Neuronal stem cell (in vitro differentiated cells): ENCODE measurements around the gene CTSZ.

Experiments
- DNase-seq: peaks from one replicate; pipeline ENCODE4 v3.0.0-alpha.2; 2013; ENCODE audit warnings: low spot score
- H2AFZ ChIP-seq: one replicate; pipeline ENCODE4 v1.6.1; 2013; ENCODE audit warnings: mild to moderate bottlenecking, low read length, inconsistent platforms
- H2AK5ac ChIP-seq: 2 replicates; pipeline ENCODE4 v1.6.1; 2013; ENCODE audit warnings: low read depth, mild to moderate bottlenecking, inconsistent platforms, low read length, moderate library complexity, mixed read lengths
- H2BK120ac ChIP-seq: 2 replicates; pipeline ENCODE4 v1.6.1; 2013; ENCODE audit warnings: low read depth, mild to moderate bottlenecking, inconsistent platforms, low read length, moderate library complexity, mixed read lengths
- H2BK12ac ChIP-seq: one replicate; pipeline ENCODE4 v1.6.1; 2013; ENCODE audit warnings: low read length, inconsistent platforms
- H2BK15ac ChIP-seq: 2 replicates; pipeline ENCODE4 v1.6.1; 2013; ENCODE audit warnings: mild to moderate bottlenecking, low read length, inconsistent platforms, mixed read lengths
- H2BK5ac ChIP-seq: one replicate; pipeline ENCODE4 v1.6.1; 2013; ENCODE audit warnings: inconsistent platforms, mild to moderate bottlenecking, low read length, moderate library complexity
- H3K14ac ChIP-seq: one replicate; pipeline ENCODE4 v1.6.1; 2013; ENCODE audit warnings: low read length, inconsistent platforms
- H3K18ac ChIP-seq: 2 replicates; pipeline ENCODE4 v1.6.1; 2013; ENCODE audit warnings: low read length, inconsistent platforms
- H3K23ac ChIP-seq: 2 replicates; pipeline ENCODE4 v1.6.1; 2013; ENCODE audit warnings: low read depth, mild to moderate bottlenecking, mixed read lengths, low read length, inconsistent platforms; ENCODE audit not compliant: poor library complexity
- H3K27ac ChIP-seq: replicated peaks from 3 replicates; pipeline ENCODE4 v1.5.1; 2013; ENCODE audit warnings: low read length, inconsistent platforms
- H3K27me3 ChIP-seq, 3 experiments: 2 replicates each; pipeline ENCODE4 v1.6.1; 2013; ENCODE audit warnings: low read length in 3 of 3, mild to moderate bottlenecking in 2 of 3, inconsistent platforms in 1 of 3, low read depth in 1 of 3, mixed read lengths in 1 of 3, moderate library complexity in 1 of 3; ENCODE audit not compliant: control insufficient read depth in 3 of 3, insufficient read depth in 3 of 3
- H3K36me3 ChIP-seq, 2 donors: replicated peaks in 1 of 2; 2 replicates each; pipeline ENCODE4 v1.6.1; 2013; ENCODE audit warnings: low read length in 2 of 2; ENCODE audit not compliant: control insufficient read depth in 2 of 2, insufficient read depth in 2 of 2
- H3K4ac ChIP-seq: 2 replicates; pipeline ENCODE4 v1.6.1; 2013; ENCODE audit warnings: inconsistent platforms, mild to moderate bottlenecking, low read length, moderate library complexity
- H3K4me1 ChIP-seq, 2 donors: 1 replicate in 1 of 2; 2 replicates in 1 of 2; pipeline ENCODE4 v1.6.1; 2013; ENCODE audit warnings: low read length in 2 of 2, low read depth in 1 of 2; ENCODE audit not compliant: control insufficient read depth in 2 of 2, insufficient read depth in 1 of 2
- H3K4me2 ChIP-seq: one replicate; pipeline ENCODE4 v1.6.1; 2013; ENCODE audit warnings: mild to moderate bottlenecking, low read length, inconsistent platforms; ENCODE audit not compliant: insufficient read depth, poor library complexity, severe bottlenecking
- H3K4me3 ChIP-seq, 2 donors: 2 replicates each; pipeline ENCODE4 v1.5.1; 2013; ENCODE audit warnings: low read length in 2 of 2, mild to moderate bottlenecking in 2 of 2, inconsistent platforms in 1 of 2, moderate library complexity in 1 of 2
- H3K79me1 ChIP-seq: one replicate; pipeline ENCODE4 v1.6.1; 2013; ENCODE audit warnings: low read depth, mild to moderate bottlenecking, inconsistent platforms, low read length, moderate library complexity
- H3K9ac ChIP-seq: one replicate; pipeline ENCODE4 v1.6.1; 2013; ENCODE audit warnings: mild to moderate bottlenecking, low read depth, low read length, inconsistent platforms; ENCODE audit not compliant: poor library complexity
- H3K9me3 ChIP-seq, 2 donors: replicated peaks in 1 of 2; 2 replicates each; pipeline versions ENCODE3 to v1.6.1; 2013; ENCODE audit warnings: low read length in 2 of 2, mild to moderate bottlenecking in 2 of 2, inconsistent platforms in 1 of 2, low read depth in 1 of 2, mixed read lengths in 1 of 2, moderate library complexity in 1 of 2; ENCODE audit not compliant: control insufficient read depth in 2 of 2, insufficient read depth in 1 of 2
- H4K8ac ChIP-seq: one replicate; pipeline ENCODE4 v1.6.1; 2013; ENCODE audit warnings: low read depth, mild to moderate bottlenecking, inconsistent platforms, low read length, moderate library complexity
- H4K91ac ChIP-seq: one replicate; pipeline ENCODE4 v1.6.1; 2013; ENCODE audit warnings: low read length, low read depth, mild to moderate bottlenecking, inconsistent platforms; ENCODE audit not compliant: poor library complexity
- WGBS, 2 donors: extraction: QIAGEN DNeasy Blood & Tissue Kit; methylation state at CpG; one replicate each; pipeline ENCODE4 v1.1.7; 2013; ENCODE audit warnings: missing lambda C conversion rate in 2 of 2, mixed read lengths in 1 of 2; ENCODE audit not compliant: insufficient read length in 2 of 2, insufficient replicate concordance in 1 of 2; ENCODE audit errors: extremely low coverage in 2 of 2; 5-methylcytosine and 5-hydroxymethylcytosine counted together

Gene CTSZ

GRCh38 chr20:59024111-59024530 lies 17.1 kb upstream of the CTSZ start:
- H2BK120ac ChIP-seq: no peak overlapping the region
- DNase-seq: no peak
- peaks cover 0 to 35% of the 10 kb centered on the region in 2 donors for H3K4me1 ChIP-seq
- no peak overlapping the region for H3K23ac ChIP-seq
- no peak overlapping the region for H3K4ac ChIP-seq
- no peak overlapping the region for H3K9ac ChIP-seq
- H4K91ac ChIP-seq: no peak overlapping the region
- no peaks in the 10 kb centered on the region for H3K27me3 ChIP-seq
- WGBS, 2 donors: no CpG with 5 or more reads among the region's 24 CpGs
- H2AFZ ChIP-seq: no peak overlapping the region
- no peak overlapping the region for H3K14ac ChIP-seq
- H4K8ac ChIP-seq: no peak overlapping the region
- H3K4me3 ChIP-seq: peak overlapping the region in 1 of 2 donors; percentile 6
- H3K4me2 ChIP-seq: no peak overlapping the region
- H3K18ac ChIP-seq: no peak overlapping the region
- H2BK15ac ChIP-seq: no peak overlapping the region
- H2BK5ac ChIP-seq: no peak overlapping the region
- no peaks in the 10 kb centered on the region for H3K9me3 ChIP-seq
- H3K27ac ChIP-seq: no peak overlapping the region
- H3K36me3 ChIP-seq: peaks cover 24 to 67% of the 10 kb centered on the region in 2 donors
- peaks cover 3% of the 10 kb centered on the region for H3K79me1 ChIP-seq
- no peak overlapping the region for H2AK5ac ChIP-seq
- H2BK12ac ChIP-seq: no peak overlapping the region

DNA sequence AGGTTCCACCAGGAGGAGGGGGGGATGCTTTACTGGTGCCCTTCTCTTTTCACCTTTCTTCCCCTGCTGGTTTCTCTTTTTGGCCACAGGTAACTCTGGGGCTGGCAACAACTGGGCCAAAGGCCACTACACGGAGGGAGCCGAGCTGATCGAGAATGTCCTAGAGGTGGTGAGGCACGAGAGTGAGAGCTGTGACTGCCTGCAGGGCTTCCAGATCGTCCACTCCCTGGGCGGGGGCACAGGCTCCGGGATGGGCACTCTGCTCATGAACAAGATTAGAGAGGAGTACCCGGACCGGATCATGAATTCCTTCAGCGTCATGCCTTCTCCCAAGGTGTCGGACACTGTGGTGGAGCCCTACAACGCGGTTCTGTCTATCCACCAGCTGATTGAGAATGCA lies 16.6 kb upstream of the CTSZ start:
- Histone ChIP-seq H4K8ac (no peak overlapping the region), H2AK5ac (no peak overlapping the region), H3K18ac (no peak overlapping the region), H3K9ac (no peak overlapping the region), H2BK5ac (no peak overlapping the region), H2BK15ac (no peak overlapping the region), H3K36me3 (peaks cover 22 to 62% of the 10 kb centered on the region in 2 donors), H3K23ac (no peak overlapping the region), H3K27me3 (no peaks in the 10 kb centered on the region), H3K79me1 (peaks cover 6% of the 10 kb centered on the region), H3K14ac (no peak overlapping the region), H2BK120ac (no peak overlapping the region), H3K4ac (no peak overlapping the region), H3K9me3 (no peaks in the 10 kb centered on the region), H2BK12ac (no peak overlapping the region), H3K4me1 (peaks cover 0 to 30% of the 10 kb centered on the region in 2 donors), H3K4me3 (no peak overlapping the region), H4K91ac (no peak overlapping the region), H3K27ac (no peak overlapping the region), H2AFZ (no peak overlapping the region), H3K4me2 (no peak overlapping the region)
- no peak for DNase-seq
- no CpG with 5 or more reads among the region's 13 CpGs for WGBS, 2 donors

GRCh38 chr20:59022754-59023153 lies 15.7 kb upstream of the CTSZ start:
- H2BK120ac ChIP-seq: no peak overlapping the region
- no peak overlapping the region for H3K18ac ChIP-seq
- H2BK15ac ChIP-seq: no peak overlapping the region
- H2BK5ac ChIP-seq: no peak overlapping the region
- no peak overlapping the region for H3K14ac ChIP-seq
- H3K9ac ChIP-seq: no peak overlapping the region
- H3K23ac ChIP-seq: no peak overlapping the region
- H3K27ac ChIP-seq: no peak overlapping the region
- no peak overlapping the region for H4K91ac ChIP-seq
- H3K27me3 ChIP-seq: no peaks in the 10 kb centered on the region
- H2AK5ac ChIP-seq: no peak overlapping the region
- no peak overlapping the region for H2AFZ ChIP-seq
- H2BK12ac ChIP-seq: no peak overlapping the region
- peaks cover 0 to 21% of the 10 kb centered on the region in 2 donors for H3K4me1 ChIP-seq
- H3K79me1 ChIP-seq: peaks cover 6% of the 10 kb centered on the region
- no peaks in the 10 kb centered on the region for H3K9me3 ChIP-seq
- no peak overlapping the region for H3K4ac ChIP-seq
- H3K4me2 ChIP-seq: no peak overlapping the region
- no peak for DNase-seq
- no peak overlapping the region for H3K4me3 ChIP-seq
- H4K8ac ChIP-seq: no peak overlapping the region
- peaks cover 22 to 54% of the 10 kb centered on the region in 2 donors for H3K36me3 ChIP-seq
- no CpG with 5 or more reads among the region's 15 CpGs for WGBS, 2 donors

GRCh38 chr20:59020938-59021551 lies 14.0 kb upstream of the CTSZ start:
- H3K27ac ChIP-seq: no peak overlapping the region
- no peak overlapping the region for H2BK12ac ChIP-seq
- WGBS, 2 donors: no CpG with 5 or more reads among the region's 5 CpGs

More at GRCh38 chr20:59020938-59021551, 14.0 kb upstream of the CTSZ start:
- H3K27me3 ChIP-seq: no peaks in the 10 kb centered on the region
- H3K4me1 ChIP-seq: peaks cover 0 to 10% of the 10 kb centered on the region in 2 donors
- no peak overlapping the region for H2BK120ac ChIP-seq
- no peak overlapping the region for H3K23ac ChIP-seq
- H3K4ac ChIP-seq: no peak overlapping the region
- H2AFZ ChIP-seq: no peak overlapping the region
- no peak overlapping the region for H2BK5ac ChIP-seq
- H3K18ac ChIP-seq: no peak overlapping the region
- no peaks in the 10 kb centered on the region for H3K9me3 ChIP-seq
- H3K4me2 ChIP-seq: no peak overlapping the region
- peaks cover 6% of the 10 kb centered on the region for H3K79me1 ChIP-seq
- no peak overlapping the region for H2BK15ac ChIP-seq
- H3K14ac ChIP-seq: no peak overlapping the region
- no peak overlapping the region for H4K8ac ChIP-seq
- H3K36me3 ChIP-seq: peaks cover 16 to 37% of the 10 kb centered on the region in 2 donors
- H4K91ac ChIP-seq: no peak overlapping the region
- DNase-seq: no peak
- H3K4me3 ChIP-seq: no peak overlapping the region
- H3K9ac ChIP-seq: no peak overlapping the region
- H2AK5ac ChIP-seq: no peak overlapping the region
